GM20431 (cell line): ENCODE measurements around the gene ATP2A2.
"Not testable (repeated sequence)": the region's sequence is repeated elsewhere in the genome, so short reads cannot be mapped to it uniquely, and the experiment has no call there.

Experiments
- in situ Hi-C: fragments of 300-500 bp; cut with MseI, MboI; formaldehyde crosslinking; loops from one replicate; pipeline ENCODE4 v1.15.0; 2020; ENCODE audit warnings: low sequenced_read_pairs; ENCODE audit not compliant: unreplicated experiment

ATP2A2 gene

DNA sequence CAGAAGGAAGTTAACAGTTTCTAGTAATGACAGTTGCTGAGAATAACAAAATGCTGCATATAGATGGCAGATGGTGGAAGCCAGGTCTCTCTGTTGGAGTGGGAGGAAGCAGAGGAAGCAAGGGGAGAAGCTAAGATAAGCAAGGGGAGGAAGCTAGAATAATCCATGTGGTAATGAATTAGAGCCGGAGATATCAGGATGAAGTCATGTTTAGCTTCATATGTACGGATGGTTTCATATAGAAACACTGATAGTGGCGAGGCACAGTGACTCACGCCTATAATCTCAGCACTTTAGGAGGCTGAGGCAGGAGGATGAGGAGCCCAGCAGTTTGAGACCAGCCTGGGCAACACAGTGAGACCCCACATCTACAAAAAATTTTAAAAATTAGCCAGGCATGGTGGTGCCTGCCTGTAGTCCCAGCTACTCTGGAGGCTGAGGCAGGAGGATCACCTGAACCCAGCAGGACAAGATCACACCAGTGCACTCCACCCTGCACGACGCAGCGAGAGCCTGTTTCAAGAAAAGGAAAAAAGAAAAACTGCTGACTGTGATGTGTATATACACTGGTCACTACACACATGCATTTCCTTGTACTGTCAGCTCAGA lies 73.2 kb downstream of the ATP2A2 start:
- in situ Hi-C loops, result no loop called here

DNA sequence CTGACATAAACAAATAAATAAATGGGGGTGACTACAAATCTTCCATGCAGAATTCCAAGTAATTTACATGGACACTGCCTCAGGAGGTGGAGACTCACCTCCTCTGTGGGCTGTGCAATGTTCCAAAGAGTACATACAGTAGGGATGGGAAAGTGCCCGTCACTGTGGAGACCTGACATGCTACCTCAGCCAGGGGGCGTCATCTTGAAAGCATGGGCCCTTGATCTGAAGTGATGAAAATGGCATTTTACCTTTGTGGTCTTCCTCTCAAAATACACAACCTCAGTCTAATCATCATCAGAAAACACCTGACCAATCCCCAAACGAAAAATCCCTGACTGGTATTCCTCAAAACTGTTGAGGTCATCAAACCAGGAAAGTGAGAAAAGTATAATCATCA lies 74.0 kb downstream of the ATP2A2 start:
- in situ Hi-C loops, result no loop called here

DNA sequence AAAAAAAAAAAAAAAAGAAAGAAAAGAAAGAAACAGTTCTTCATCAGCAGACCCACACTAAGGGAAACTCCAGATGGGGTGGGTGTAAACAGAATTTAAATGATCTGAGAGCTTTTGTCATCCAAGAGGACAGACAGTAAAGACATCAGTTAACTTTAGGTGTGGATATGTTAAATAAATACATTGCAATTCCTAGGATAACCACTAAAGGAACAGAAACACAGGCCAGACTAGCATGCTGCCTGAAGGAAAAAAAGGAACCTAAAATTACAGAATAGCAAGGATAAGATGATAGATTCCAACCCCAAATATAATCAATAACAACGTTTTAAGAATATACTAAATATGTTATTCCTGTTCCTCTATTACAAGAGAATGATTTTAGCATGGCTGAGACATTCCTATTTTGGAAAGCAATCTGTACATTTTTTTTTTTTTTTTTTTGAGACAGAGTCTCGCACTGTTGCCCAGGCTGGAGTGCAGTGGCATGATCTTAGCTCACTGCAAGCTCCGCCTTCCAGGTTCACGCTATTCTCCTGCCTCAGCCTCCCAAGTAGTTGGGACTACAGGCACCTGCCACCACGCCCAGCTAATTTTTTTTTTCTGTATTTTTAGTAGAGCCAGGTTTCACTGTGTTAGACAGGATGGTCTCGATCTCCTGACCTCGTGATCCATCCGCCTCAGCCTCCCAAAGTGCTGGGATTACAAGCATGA lies 77.5 kb downstream of the ATP2A2 start:
- in situ Hi-C loops, result not testable (repeated sequence)

DNA sequence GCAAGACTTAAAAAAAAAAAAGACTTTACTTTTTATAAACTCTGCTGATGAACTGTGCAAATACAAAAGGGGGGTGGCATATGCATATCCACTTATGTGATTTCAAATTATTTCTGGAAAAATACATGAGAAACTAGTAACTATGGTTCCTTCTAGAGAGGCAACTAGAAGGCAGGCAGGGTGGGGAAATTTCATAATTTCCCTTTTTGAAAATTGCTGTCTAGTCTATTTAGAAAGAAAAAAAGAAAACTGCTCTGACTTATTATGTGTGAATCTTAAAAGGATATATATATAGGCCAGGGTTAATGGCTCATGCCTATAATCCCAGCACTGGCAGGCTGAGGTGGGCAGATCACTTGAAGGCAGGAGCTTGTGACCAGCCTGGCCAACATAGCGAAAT lies 80.2 kb downstream of the ATP2A2 start:
- in situ Hi-C loops, result no loop called here

DNA sequence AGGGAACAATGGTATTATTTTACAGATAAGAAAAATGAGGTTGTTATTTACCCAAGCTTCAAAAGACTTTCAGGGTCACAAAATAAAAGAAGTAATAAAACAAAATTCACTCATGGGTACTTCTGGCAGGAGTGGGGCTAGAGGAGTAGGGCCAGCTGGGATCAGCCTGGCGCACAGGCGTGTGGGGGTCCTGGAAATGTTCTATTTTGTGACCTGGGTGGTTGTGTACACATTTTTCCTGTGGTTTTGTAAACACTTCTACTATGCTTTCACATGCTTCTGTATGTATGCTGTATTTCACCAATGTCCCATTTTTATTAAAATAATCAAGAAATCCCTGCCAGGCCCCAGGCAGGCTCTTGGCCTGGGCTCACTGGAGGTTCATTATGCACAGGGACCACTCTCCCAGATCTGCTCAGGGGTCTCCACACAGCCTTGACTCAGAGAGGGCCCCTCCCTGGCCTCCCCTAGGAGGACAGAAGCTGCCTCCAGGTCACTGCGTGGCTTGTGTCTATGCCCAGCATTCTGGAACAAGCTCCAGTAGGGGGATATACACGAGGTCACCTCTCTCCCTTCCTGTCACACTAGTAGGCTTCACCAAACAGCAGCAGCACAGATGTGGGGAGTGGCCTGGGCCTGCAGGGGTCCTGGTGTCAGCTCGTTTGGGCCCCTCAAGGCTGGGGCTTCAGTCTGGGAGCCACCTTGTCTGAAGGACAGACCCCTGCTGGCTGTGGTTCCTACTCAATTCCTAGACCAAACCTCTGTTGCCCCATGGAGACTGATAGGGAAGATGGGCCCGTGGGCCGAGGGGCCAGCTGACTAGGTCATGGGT lies 84.7 kb downstream of the ATP2A2 start:
- in situ Hi-C loops, result no loop called here

DNA sequence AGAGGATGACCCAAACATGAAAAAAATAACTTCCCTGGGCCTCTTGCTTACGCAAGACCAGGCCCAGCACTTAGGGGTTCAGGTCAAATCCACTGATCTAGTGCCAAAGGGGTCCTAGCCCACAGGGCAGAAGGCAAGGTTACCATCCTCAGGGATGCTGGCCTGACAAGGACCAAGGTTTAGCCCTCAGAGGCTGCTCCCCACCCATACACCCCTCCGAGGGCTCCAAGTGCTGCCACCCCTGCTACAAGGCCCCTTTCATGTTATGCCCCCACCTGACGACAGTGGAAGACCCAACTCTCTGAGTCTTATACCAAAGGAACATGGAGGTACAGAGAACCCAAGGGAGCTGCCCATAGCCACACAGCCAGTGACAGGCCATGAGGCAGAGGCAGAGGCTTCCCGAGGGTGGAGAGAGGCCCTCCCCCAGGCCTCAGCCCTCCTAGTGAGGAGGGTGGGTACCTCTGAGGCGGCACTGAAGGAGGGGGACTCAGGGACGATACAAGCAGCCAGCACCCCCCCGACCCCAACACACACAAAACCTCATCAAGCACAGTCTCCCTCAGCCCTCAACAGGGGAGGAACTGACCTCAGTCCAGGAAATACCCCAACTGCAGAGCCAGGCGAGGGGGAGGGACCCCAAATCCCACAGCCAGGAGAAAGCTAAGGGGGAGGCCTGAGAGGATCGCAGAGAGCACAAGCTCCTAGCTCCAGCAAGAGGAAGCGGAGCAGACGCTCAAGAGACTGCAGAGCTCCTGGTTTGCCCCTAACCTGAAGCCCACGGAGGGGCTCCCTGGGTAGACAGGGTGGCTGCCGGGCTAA lies 85.5 kb downstream of the ATP2A2 start:
- in situ Hi-C loops, result no loop called here

DNA sequence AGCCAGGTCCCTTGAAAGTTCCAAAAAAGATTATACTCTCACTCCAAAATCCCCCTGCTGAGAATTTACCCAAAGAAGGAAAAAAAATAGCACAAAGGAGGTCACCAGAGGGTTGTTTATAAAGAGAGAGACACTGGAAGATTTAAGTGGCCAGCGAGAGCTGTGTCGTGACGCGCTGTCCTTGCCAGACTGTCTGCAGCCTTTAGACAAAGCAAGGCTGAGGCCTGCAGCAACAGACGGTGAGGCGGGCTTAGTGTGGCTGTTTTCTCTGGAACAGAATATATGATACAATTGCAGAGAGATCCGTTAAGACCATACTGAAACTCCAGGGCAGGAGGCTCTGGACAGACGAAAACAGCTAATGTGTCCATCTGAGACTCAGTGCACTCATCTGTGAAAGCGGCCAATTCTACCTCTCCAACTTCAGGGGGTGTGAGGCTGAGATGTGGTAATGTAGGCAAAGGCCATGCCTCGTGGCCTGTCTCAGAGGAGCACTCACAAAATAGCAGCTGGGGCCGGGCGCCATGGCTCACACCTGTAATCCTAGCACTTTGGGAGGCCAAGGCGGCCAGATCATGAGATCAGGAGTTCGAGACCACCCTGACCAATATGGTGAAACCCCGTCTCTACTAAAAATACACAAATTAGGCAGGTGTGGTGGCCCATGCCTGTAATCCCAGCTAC lies 86.3 kb downstream of the ATP2A2 start:
- in situ Hi-C loops, result no loop called here

DNA sequence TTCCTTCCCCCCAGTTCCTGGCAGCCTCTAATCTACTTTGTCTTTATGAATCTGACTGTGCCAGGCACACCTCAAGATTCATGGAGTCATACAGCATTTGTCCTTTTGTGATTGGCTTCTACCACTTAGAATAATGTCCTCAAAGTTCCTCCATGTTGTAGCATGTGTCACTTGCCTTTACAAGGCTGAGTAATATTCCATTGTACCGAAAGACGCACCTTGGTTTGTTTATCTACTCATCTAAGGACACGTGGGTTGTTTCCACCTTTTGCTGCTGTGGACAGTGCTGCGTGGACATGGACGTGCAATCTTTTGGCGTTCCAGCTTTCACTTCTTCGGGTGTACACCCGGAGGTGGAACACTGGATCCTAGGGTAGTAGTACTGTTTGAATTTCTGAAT lies 88.9 kb downstream of the ATP2A2 start:
- in situ Hi-C loops, result no loop called here

DNA sequence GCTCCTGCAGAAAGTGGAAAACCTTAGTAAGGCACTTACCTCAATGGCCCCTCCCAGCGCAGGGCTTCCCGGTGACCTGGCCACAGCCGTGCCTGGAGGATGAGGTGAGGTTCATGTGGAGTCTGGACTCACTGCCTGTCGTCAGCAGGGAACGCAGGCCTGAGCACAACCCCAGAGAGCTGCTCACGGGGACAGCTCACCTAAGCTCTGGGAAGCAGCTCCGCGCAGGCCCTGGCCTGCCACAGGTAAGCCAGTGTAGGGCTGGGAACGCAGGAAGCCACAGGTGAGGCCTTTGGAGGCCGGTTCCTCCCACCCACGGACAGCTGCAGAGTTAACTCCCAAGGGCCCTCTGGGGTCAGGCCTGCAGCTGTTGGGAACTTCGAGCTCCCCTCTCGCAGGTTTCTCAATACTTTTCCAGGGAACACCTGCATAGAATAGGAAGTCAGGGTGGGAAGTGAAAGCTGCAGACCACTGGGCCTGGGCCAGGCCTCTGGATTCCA lies 89.7 kb downstream of the ATP2A2 start:
- in situ Hi-C loops, result no loop called here

DNA sequence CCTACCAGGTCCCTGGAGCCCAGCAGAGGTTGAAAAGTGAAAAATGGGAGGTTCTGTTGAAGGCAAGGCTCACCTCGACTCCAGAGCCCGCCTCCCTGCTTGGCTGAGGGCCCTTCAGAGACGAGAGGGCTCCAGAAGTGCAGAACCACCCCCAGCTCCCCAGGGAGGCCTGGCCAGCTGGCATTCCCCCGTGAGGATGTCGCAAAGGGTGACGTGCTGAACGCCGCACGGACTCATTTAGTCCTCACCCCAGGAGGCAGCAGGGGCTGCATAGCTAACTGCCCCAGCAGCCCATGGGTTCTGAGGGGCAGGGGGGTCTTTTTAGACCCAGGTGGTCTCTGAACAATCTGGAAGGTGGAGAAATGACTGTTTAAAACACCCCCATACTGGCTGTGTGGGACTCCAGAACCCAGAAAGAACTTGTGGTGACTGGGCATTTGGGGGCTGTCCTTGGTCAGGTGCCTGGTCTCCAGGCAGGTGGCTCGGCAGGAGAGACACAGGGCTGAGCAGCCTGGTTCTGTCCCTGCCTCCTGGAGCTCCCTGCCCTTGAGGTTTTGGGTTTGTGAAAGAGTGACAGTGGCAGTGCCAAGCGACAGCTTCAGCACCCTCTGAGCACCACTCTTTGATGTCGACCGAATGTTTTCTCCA lies 90.5 kb downstream of the ATP2A2 start:
- in situ Hi-C loops, result no loop called here

DNA sequence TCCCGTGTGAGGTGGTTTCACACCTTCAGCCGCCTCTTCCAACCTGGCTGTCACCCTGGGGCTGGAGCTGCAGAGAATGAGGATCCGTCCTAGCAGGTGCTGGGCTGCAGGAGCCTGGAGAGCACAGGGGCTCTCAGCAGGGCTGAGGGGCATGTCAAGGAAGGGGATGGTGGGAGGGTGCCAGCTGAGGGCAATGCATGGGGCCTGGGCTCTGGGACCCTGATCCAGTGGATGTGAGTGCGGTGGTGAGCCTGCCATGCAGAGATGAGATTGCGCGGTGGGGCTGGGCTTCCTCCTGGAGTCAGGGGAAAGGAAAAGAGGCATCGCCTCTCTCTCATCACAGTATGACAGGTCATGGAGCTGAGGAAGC lies 91.0 kb downstream of the ATP2A2 start:
- in situ Hi-C loops, result no loop called here

DNA sequence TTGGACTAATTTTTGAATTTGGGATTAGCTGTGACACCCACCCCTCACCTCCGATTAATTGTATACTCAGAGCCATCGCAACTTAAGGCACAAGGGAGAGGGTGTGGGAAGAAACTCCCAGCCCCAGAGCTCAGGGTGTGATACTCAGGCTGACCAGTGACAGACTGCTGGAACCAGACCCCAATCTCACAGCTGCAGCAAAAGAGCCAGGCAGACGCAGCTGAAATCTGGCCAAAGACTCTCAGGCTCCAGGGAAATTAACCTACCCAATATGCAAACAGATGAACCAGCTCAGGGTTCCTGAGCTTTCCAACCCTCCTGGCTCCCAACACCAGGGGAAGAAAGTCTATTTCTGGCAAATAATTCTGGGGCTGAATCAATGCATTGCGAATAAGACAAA lies 92.0 kb downstream of the ATP2A2 start:
- in situ Hi-C loops, result no loop called here

DNA sequence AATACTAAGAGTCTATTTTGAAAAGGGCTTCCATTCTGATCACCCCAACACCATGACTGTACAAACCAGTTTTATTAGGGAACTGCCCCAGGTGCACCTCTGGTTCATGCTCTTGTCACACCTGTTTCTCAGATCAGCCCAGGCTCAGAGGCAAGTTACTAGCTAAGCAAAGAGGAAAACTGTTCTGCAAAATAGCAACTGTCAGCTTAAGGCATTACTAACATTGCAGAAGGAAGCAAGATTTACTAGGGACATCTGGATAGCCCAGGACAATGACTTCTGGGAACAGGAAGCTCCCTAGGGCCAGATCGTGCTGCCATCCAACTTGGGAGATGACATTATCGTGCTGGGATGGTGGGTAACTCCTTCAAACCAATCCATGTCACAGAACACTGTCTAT lies 92.4 kb downstream of the ATP2A2 start:
- in situ Hi-C loops, result no loop called here

DNA sequence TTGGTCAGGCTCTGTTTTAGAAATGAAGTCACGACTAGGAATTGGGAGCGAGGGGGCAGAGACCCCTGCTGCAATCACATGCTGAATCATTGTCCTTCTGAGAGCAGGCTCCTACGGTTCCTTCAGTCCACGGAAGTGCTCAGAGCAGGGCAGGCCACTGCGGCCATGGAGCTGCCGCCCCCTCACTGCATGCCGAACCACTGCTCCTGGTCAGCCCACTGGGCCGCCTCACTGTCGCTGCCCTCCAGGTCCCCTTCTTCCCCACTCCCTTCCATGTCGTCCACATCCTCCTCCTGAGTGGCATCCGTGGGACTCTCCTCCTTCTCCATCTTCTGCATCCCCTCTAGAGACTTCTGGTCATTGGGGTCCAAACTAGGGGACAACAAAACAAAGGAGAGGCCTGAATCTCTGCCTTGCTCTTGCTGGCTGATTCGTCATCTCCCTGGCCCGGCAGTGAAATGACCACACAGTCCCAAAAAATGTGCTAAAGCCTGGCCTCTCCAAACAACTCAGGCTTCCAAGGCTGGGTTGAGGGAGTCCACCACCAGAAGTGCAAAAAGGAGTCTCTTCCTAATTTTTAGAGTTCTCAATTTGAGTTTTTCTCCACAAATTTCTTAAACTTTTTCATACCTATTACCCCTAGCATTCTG lies 93.0 kb downstream of the ATP2A2 start:
- in situ Hi-C loops, result no loop called here

DNA sequence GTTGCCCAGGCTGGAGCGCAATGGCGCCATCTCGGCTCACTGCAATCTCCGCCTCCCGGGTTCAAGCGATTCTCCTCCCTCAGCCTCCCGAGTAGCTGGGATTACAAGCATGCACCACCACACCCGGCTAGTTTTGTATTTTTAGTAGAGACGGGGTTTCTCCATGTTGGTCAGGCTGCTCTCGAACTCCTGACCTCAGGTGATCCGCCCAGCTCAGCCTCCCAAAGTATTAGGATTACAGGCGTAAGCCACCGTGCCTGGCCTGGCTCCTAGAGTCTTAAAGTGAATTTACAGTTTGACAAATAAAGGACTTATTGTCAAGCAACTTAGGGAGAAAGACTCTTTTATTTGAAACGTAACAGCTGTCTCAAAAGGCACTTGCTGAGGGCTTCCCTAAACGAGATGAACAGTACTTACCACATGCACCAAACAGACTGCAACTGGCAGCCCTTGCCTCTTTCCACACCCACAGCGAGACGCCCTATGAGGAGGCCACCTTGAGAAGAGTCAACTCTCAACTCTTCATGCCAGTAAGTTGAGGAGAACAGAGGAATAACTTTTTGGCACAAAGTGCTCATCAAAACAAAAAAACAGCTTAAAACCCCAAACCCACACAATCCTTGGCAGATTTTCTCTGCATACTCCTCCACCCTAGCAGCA lies 97.2 kb downstream of the ATP2A2 start:
- in situ Hi-C loops, result not testable (repeated sequence)

DNA sequence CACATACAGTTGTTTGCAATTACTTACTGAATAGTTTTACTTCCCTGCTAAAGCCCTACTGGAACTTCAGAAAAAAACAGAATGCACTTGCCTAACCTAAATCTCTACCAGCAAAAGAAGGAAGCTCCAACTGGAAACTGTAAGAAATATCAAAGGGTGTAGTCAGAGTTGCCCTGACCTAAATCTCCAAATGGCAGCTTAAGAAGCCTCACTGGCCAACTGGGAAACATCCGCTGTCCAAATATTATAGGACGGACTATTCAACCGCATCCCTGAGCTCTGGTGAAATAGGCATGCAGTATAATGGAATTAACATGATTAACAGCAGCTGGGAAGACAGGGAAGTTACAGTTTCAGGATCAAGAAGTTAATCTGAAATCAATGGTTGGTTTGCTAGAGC lies 98.2 kb downstream of the ATP2A2 start:
- in situ Hi-C loops, result no loop called here

DNA sequence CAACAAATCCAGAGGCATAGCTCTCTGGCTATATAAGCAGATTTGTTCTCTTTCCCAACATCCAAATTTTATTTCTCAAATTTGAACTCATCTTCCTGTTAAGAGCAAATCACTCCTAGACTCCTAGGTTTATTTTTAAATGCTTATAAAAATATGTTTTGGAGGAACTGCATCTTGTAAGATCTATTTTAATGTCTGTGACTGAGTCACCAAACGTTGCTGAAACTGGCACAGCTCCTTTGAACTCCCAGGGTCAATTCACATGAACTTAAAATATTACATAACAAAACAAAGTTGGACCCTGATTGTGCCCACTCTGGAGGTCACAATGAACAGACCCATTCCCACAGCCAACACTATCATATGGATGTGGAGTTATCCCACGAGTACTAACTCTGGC lies 98.6 kb downstream of the ATP2A2 start:
- in situ Hi-C loops, result no loop called here

DNA sequence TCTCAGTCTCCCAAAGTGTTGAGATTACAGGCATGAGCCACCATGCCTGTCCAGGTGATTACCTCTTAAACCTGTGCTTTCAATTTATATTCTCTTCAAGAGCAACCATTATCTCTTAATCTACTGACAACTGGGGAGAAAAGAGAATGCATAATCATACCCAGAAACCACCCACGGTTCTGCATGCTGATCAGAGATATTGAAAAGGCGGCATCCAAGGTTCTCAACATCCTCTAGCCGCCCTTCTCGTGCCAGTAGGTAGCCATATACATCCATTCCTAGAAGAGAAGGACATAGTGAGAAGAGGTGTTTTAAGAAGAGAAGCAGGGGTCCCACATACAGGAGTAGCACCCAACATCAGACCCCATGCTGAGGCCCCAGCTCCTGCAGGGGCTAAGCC lies 101.6 kb downstream of the ATP2A2 start:
- in situ Hi-C loops, result no loop called here
